T47D (cell line): ENCODE measurements around the gene CCL19.

Experiments
- DNase-seq, 2 experiments: peaks; one replicate each; pipeline versions ENCODE4 v3.0.0 to v3.0.0-alpha.2; 2011 to 2012; ENCODE audit warnings: low read depth in 1 of 2, low spot score in 1 of 2
- JUND ChIP-seq: IDR thresholded peaks from 2 replicates; pipeline ENCODE4 v1.6.1; 2012; ENCODE audit warnings: low read depth
- in situ Hi-C: cut with HindIII; loops from 2 replicates; pipeline ENCODE4 v1.10.0; 2016; ENCODE audit warnings: low sequenced_read_pairs, low pct_unique_long_range_greater_than_20kb

CCL19 gene

GRCh38 chr9:34665067-34665380, 26.1 kb downstream of the CCL19 start:
- no peak for DNase-seq
- TF ChIP-seq JUND, result no peak
- in situ Hi-C loops, result no loop called here

GRCh38 chr9:34664281-34665066, 26.6 kb downstream of the CCL19 start:
- DNase-seq, result peak; percentile 51 to 85
- in situ Hi-C loops, result no loop called here
- no peak for TF ChIP-seq JUND

DNA sequence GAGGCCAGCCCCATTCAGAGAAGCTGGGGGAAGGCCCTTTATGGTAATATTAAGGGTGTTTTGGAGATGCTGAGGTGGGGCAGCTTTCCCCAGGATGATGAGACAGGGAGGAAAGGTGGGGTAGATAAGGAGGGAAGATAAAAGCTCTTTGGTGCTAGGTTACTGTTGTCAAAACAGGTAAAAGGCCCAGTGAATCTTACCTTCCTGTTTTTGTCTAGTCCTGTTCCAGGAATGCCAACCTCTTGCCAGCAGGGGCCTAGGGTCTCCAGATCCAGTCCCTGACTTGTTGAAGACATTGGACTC, 27.8 kb downstream of the CCL19 start:
- no peak for DNase-seq
- no peak for TF ChIP-seq JUND
- in situ Hi-C loops, result no loop called here

DNA sequence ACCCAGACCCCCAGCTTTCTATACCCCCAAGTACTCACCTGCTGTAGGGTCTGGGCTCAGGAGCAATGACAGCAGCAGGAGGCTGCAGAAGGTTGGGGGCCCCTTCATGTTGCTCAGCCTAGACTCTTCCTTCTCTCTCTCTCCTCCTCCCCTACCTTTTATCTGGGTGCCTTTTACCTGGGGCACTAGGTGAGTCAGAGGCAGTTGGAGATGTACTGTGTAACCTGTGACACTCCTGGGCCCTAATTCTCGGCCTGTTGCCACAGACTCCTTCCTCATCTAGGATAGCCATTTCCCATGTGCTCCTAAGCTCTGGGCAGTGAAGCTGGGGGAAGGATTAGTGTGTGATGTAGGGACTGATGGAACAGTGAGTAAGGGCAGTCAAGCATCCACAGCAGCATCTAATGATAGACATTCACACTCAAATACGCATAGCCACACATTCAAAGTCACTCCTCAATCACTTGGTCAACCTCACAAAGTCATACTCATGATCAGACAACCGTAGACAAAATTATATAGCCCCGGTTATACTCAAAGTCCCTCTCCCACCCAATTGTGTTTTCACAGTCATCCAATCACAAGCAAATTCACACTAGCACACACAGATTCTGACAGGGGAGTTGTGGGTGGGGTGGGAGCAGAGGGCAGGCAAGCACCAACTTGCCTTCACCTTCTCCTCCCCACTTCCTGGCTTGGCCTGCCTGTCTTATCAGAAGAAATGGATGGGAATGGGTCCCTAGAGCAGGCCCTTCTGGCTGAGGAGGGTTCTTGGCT, 28.4 kb downstream of the CCL19 start, which contains the start of gene CCL27:
CCL27 (minus strand) TSS at position 132 of the 777 bp plus-strand sequence; CDS start at position 108, 24 bp downstream.
- TF ChIP-seq JUND, result no peak
- no peak for DNase-seq
- in situ Hi-C loops, result no loop called here

DNA sequence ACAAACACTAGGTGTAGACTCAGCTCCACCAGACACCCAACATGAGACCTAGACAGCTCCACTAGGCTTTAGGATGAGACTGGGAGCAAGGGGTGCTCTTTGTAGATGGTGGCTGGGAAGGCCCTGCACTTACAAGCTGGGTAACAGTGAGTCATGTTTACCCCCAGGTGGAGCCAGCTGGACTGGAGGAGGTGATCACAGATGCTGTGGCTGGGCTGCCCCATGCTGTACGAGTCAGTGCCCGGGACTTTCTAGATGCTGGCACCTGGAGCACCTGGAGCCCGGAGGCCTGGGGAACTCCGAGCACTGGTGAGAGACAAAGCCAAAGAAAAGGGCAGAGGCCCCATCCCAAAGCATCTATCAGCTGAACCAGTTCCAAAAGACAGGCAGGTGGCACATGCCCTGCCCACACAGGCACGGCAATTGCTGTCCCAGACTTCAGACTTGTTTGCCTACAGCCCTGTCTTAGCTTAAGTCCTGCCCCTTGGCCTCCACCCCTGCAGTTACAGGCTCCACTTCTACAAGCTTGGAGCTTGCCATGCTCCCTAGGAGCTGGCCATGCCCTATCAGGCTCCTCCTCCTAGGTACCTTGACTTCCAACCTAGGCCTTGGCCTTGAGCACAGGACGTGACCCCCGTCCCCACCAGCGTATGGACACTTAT, 31.4 kb downstream of the CCL19 start:
- no peak for DNase-seq
- no peak for TF ChIP-seq JUND
- in situ Hi-C loops, result no loop called here

DNA sequence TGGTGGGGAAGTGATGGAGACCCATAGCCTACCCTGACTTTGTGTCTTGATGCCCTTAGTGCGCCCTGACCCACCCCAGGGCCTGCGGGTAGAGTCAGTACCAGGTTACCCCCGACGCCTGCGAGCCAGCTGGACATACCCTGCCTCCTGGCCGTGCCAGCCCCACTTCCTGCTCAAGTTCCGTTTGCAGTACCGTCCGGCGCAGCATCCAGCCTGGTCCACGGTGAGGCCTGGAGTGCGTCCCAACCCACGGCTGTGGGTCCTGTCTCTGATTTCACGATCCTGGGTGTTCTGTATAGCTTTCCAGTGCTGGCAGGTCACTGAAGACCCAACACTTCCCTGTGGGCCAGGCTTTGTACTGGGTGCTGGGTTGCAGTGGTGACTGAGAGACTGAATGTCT, 32.6 kb downstream of the CCL19 start:
- TF ChIP-seq JUND, result no peak
- no peak for DNase-seq
- in situ Hi-C loops, result no loop called here

GRCh38 chr9:34656992-34657391, 34.1 kb downstream of the CCL19 start:
- no peak for TF ChIP-seq JUND
- no peak for DNase-seq
- in situ Hi-C loops, result no loop called here

- TF ChIP-seq JUND, result no peak
- DNase-seq, result no peak
- in situ Hi-C loops, result no loop called here
Measured at GRCh38 chr9:34655394-34655793, 35.7 kb downstream of the CCL19 start.

DNA sequence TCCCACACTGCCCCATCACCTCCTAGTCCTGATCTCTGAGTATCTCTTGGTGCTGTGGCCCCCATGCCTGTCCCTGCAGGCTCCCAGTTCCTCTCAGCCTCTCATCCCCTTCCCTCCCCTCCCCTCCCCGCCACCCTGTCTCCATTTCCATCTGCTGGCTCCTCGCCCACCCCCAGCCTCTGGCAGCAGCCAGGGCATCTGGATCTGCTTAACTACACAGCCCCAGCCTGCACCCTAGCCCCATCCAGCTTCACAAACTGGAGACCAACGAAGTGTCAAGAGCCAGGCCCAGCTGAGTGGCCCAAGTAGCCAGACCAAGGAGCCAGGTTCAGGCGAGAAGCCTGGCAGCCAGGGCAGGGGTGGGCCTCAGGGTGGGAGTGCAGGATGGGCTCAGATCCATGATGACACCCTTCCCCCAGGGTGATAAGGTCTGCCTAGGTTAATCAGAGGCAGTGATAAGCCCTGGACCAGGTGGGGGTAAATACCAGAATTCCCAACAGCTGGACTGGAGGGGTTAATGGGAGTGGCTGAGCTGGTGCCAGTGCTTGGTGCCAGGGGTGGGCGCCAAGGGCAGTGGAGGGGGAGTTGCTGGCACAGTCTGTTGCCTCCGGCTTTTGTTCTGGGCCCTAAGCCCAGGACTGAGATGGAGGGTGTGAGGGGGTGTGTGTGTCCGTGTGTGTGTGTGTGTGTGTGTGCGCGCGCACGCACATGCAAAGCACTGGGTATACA, 36.6 kb downstream of the CCL19 start:
- in situ Hi-C loops, result no loop called here

GRCh38 chr9:34653151-34654072, 37.7 kb downstream of the CCL19 start:
- in situ Hi-C loops, result no loop called here
- TF ChIP-seq JUND, result no peak
- DNase-seq, result no peak

More for the DNA sequence above, 36.6 kb downstream of the CCL19 start:
- no peak for TF ChIP-seq JUND
- no peak for DNase-seq

- in situ Hi-C loops, result no loop called here
Measured at GRCh38 chr9:34652602-34653000, 38.5 kb downstream of the CCL19 start.

More at GRCh38 chr9:34652602-34653000, 38.5 kb downstream of the CCL19 start:
- no peak for TF ChIP-seq JUND
- no peak for DNase-seq
